Thyroid gland (tissue), 4 donors: ENCODE results near the gene NECAB2. TPM values are rescaled to one million over a fixed set of nuclear protein-coding genes. Genes with fewer than 3 reads are reported as not detected.

Source experiments
- DNase-seq, 2 donors: peaks; one replicate each; pipeline ENCODE4 v3.0.0-alpha.2; 2019
- H3K27ac ChIP-seq, 3 donors: fragments of 200-600 bp; sonication (generic); 1 replicate in 2 of 3; 2 replicates in 1 of 3; pipeline ENCODE4 v1.5.1; 2016 to 2019; ENCODE audit warnings: mild to moderate bottlenecking in 1 of 3, moderate library complexity in 1 of 3
- H3K27me3 ChIP-seq: fragments of 200-600 bp; sonication (generic); one replicate; pipeline ENCODE4 v1.5.1; 2019
- H3K36me3 ChIP-seq, 2 donors: fragments of 200-600 bp; sonication (generic); one replicate each; pipeline ENCODE4 v1.5.1; 2016 to 2019
- H3K4me1 ChIP-seq, 2 donors: fragments of 200-600 bp; sonication (generic); one replicate each; pipeline ENCODE4 v1.5.1; 2017 to 2019
- H3K4me3 ChIP-seq, 3 donors: fragments of 200-600 bp; sonication (generic); replicated peaks in 1 of 3; 1 replicate in 2 of 3; 2 replicates in 1 of 3; pipeline ENCODE4 v1.5.1; 2016; ENCODE audit warnings: mild to moderate bottlenecking in 1 of 3
- H3K9me3 ChIP-seq: fragments of 200-600 bp; sonication (generic); one replicate; pipeline ENCODE4 v1.5.1; 2017
- POLR2A ChIP-seq, 2 donors: fragments of 450-650 bp; IDR thresholded peaks; one replicate each; pipeline ENCODE4 v1.6.1; 2017; ENCODE audit warnings: antibody characterized with exemption in 2 of 2, mild to moderate bottlenecking in 2 of 2, moderate library complexity in 1 of 2
- WGBS, 2 donors: methylation state at CpG; one replicate each; pipeline ENCODE4 v1.1.5; 2017; 5-methylcytosine and 5-hydroxymethylcytosine counted together
- intact Hi-C: fragments of 100-400 bp; cut with DNase I; formaldehyde crosslinking; loops from one replicate; pipeline ENCODE4 v1.15.1; 2023
- total RNA-seq, 4 donors: library from RNA; depleted of rRNA; stranded (reverse); fragments of >200 nt; gene quantifications; one replicate each; pipeline ENCODE4 v1.2.3, GENCODE V29; 2016
- TF ChIP-seq, protein P1 (sequence below), 6 experiments: fragments of 200-600 bp in 3 of 6; fragments of 450-650 bp in 3 of 6; sonication (generic) in 3 of 6; IDR thresholded peaks; one replicate each; pipeline ENCODE4 v1.5.1; 2016 to 2019; ENCODE audit warnings: antibody characterized with exemption in 6 of 6, mild to moderate bottlenecking in 2 of 6, inconsistent platforms in 1 of 6, moderate library complexity in 1 of 6

Gene NECAB2
- total RNA-seq, 4 donors from 2014 or later = 0.63 to 0.94 TPM; not detected in 2

GRCh38 chr16:84039696-84040095, 71.7 kb downstream of the NECAB2 start:
- Histone ChIP-seq H3K9me3 (no peaks in the 10 kb centered on the region), H3K4me3 (no peak overlapping the region), H3K27me3 (no peaks in the 10 kb centered on the region), H3K36me3 (no peaks in the 10 kb centered on the region), H3K27ac (no peak overlapping the region), H3K4me1 (peaks cover 0 to 10% of the 10 kb centered on the region in 2 donors)
- no peak for DNase-seq
- 86 to 96% methylated on average over 12 of the region's 12 CpGs for WGBS, 2 donors
- intact Hi-C loops = no loop called here
- TF ChIP-seq, protein P1, sequence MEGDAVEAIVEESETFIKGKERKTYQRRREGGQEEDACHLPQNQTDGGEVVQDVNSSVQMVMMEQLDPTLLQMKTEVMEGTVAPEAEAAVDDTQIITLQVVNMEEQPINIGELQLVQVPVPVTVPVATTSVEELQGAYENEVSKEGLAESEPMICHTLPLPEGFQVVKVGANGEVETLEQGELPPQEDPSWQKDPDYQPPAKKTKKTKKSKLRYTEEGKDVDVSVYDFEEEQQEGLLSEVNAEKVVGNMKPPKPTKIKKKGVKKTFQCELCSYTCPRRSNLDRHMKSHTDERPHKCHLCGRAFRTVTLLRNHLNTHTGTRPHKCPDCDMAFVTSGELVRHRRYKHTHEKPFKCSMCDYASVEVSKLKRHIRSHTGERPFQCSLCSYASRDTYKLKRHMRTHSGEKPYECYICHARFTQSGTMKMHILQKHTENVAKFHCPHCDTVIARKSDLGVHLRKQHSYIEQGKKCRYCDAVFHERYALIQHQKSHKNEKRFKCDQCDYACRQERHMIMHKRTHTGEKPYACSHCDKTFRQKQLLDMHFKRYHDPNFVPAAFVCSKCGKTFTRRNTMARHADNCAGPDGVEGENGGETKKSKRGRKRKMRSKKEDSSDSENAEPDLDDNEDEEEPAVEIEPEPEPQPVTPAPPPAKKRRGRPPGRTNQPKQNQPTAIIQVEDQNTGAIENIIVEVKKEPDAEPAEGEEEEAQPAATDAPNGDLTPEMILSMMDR (IDR thresholded peaks at IDR 0.05) = no peak
- no peak for TF ChIP-seq POLR2A (IDR thresholded peaks at IDR 0.05)

- 82 to 83% methylated on average over 13 to 14 of the region's 14 CpGs for WGBS, 2 donors
- H3K27ac ChIP-seq = no peak overlapping the region
- no peaks in the 10 kb centered on the region for H3K9me3 ChIP-seq
- intact Hi-C loops = no loop called here
- H3K4me1 ChIP-seq = peaks cover 0 to 10% of the 10 kb centered on the region in 2 donors
- H3K27me3 ChIP-seq = no peaks in the 10 kb centered on the region
- no peaks in the 10 kb centered on the region for H3K36me3 ChIP-seq
- no peak for TF ChIP-seq POLR2A (IDR thresholded peaks at IDR 0.05)
- TF ChIP-seq, protein P1 (IDR thresholded peaks at IDR 0.05) = no peak
- no peak for DNase-seq
- no peak overlapping the region for H3K4me3 ChIP-seq
These were observed 72.3 kb downstream of the NECAB2 start for GRCh38 chr16:84040226-84040822.

DNA sequence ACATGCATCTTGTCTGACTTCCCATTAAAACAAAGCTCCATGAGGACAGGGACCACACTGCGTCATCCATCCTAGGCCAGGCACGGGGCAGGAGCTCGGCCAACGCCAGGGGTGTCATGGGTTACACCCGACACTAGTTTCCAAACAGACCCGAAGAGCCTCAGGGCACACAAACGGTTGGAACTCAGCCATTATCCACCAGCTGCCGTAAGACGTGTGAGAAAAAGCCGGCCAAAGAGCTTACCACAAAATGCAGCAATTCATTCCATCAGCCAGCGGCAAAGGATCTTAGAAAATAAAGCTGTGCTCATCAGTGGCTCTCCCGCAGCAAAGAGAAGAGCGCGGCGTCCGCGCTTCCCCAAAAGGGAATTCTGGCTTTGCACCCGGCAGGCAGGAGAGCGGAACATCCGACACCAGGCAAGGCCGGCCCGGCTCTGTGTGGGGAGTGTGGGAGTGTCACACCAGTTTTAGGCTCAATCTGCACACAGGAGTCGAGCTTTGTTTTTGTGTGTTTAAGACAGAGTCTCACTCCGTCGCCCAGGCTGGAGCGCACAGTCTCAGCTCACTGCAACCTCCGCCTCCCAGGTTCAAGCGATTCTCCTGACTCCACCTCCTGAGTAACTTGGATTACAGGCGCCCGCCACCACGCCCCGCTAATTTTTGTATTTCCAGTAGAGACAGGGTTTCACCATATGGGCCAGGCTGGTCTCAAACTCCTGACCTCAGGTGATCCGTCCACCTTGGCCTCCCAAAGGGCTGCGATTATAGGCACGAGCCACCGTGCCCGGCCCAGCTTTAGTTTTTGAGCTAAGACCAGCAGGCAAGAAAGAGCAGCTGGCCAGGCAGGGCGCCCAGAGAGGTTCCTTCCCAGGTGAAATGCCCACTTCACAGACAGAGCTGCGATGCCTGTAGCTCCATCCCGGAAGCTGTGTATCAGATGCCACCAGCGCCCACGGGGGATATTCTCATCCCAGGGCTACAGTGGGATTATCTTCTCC, 73.1 kb downstream of the NECAB2 start:
- Histone ChIP-seq H3K27ac (no peak overlapping the region), H3K4me3 (no peak overlapping the region), H3K36me3 (no peaks in the 10 kb centered on the region), H3K4me1 (peaks cover 0 to 10% of the 10 kb centered on the region in 2 donors), H3K27me3 (no peaks in the 10 kb centered on the region), H3K9me3 (no peaks in the 10 kb centered on the region)
- intact Hi-C loops = no loop called here
- DNase-seq = no peak
- WGBS, 2 donors = 84 to 86% methylated on average over 35 to 42 of the region's 42 CpGs
- TF ChIP-seq, protein P1 (IDR thresholded peaks at IDR 0.05) = no peak
- no peak for TF ChIP-seq POLR2A (IDR thresholded peaks at IDR 0.05)

DNA sequence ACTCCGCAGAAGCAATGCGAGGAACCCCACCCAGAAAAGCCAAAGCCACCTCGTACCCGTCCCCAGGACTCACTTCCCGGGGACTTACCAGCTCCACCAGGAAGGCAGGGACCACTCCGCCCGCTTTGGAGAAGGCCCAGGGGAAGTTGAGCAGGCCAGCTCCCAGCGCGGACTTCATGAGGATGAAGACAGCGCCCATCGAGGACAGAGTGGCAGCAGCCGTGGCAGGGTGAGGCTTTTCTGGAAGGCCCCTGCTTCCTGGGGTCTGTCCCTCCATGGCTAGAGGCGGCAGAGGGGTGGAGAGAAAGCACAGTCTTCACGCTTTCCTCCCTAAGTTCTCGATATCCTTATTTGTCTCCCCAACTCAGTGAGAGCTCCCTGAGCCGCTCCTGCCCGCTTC, 73.8 kb downstream of the NECAB2 start:
- H3K36me3 ChIP-seq = no peaks in the 10 kb centered on the region
- no peak overlapping the region for H3K4me3 ChIP-seq
- peaks cover 0 to 10% of the 10 kb centered on the region in 2 donors for H3K4me1 ChIP-seq
- intact Hi-C loops = no loop called here
- DNase-seq = no peak
- TF ChIP-seq, protein P1 (IDR thresholded peaks at IDR 0.05) = no peak
- no peak for TF ChIP-seq POLR2A (IDR thresholded peaks at IDR 0.05)
- no peak overlapping the region for H3K27ac ChIP-seq
- no peaks in the 10 kb centered on the region for H3K27me3 ChIP-seq
- WGBS, 2 donors = 90 to 93% methylated on average over 9 to 17 of the region's 17 CpGs
- no peaks in the 10 kb centered on the region for H3K9me3 ChIP-seq
